ENCODE results near the gene EVL.
"Not testable (repeated sequence)": the region's sequence is repeated elsewhere in the genome, so short reads cannot be mapped to it uniquely, and the experiment has no call there.

Gene EVL

DNA sequence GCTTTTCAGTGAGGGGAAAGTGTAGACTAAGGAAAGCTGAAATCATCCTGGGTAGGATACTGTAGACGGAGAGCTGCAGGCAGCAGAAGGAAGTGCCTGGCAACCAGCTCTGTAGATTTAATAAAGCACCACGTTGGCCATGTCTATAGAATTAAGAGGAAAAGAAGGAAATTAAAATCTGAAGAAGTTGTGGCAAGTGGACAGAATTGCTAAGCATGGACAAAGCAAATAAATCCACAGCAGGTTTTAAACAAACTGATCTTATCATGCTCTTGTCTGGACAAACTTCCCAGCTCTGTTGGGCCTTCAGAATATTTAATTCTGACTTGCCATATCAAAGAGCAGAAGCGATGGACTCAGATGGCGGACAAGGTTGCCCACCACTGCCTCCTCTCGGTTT is 27.2 kb upstream of the EVL start:
- no peak for DNase-seq

DNA sequence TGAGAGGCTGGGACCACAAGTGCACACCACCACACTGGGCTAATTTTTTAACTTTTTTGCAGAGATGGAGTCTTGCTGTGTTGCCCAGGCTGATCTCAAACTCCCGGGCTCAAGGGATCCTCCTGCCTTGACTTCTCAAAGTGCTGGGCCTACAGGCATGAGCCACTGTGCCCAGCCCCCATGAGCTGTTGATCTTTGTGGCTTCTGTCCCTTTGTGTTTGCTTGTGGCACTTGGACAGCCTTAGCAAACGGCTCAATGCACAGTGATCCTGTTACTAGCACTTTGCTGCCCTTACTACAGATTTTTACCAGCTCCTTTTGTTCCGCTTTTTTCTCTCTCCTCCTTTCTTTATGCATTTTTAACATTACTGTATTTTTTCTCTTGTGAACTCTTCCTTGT is 25.3 kb upstream of the EVL start:
- no peak for DNase-seq

DNA sequence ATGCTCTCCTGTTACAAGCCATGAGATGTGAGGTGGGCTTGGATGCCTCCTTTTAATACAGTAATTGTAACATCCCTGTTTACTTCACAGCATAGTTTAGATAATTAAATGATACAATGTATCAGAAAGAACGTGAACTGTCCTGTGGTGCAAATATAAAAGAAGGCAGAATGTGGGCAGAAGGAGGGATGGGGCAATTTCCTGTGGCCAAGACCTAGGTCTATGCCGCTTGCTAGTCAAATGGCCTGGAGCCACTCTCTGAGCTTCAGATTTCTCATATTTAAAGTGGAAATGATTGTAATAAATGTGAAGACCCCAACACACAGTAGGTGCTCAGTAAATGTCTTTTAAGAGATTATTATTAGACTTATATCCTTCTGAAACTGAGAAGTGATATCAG is 24.0 kb upstream of the EVL start:
- DNase-seq = no peak

DNA sequence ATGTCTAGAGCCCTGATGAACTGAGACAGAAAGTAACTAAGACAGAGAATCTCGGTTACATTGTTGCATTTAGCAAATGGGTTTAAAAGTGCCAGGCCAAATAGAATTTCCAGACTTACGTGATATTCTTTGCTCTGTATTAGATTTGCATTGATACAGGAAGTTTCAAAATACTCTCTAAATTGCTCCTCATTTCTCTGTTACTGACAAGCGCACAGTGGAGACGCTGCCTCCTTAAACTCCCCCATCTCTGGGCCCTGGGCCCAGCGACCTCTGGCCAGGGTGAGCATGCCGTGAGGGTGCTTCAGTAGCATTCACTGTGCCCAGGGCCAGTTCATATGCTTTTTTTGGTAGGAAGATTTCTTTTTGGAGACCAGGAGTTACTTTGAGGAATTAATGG is 22.9 kb upstream of the EVL start:
- no peak for DNase-seq

DNA sequence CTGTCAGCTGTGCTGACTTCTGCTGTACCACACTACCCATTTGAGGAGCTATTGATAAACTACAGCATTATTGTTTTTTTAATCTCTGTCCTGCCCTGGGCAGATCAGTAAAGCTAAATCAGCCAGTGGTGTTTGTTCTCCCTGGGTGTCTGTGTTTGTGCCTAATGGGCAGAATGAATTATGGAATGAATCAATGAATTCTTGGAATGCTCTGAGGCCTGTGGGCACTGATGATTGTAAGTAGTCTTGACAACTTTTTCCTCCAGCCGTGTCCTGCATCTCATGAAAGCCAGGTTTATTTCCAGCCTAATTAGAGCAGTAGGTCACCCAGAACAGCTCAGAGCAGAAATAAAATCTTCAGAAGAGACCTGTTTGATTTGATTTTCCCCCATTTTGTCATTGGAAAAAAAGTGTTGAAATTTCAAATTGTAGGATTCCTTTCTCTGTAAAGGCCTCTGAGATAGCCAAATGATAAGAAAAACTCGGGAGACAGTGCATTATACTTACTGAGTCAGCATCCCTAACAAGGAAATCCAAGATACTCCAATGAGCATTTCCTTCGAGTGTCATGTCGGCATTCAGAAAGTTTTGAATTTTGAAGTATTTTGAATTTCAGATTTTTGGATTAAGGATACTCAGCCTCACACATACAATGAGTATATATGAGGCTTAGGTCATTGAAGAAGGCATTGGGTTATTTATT is 19.4 kb upstream of the EVL start:
- DNase-seq = no peak

DNA sequence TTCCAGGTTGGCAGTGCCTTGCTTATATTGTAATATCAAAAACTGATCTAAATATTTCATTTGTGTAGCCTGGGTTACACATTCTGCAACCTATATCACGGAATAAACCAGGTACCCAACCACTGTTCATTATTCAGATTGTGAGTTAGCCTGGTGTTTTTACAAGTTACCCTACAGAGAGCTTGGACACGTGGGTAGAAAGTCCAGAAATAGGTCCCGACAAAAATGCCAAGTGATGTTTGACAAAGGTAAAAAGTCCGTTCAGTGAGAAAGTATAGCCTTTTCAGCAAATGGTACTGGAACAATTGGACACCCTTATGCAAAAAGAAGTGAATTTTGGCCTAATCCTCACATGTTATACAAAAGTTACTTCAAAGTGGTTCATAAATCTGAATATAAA is 17.6 kb upstream of the EVL start:
- DNase-seq = no peak

DNA sequence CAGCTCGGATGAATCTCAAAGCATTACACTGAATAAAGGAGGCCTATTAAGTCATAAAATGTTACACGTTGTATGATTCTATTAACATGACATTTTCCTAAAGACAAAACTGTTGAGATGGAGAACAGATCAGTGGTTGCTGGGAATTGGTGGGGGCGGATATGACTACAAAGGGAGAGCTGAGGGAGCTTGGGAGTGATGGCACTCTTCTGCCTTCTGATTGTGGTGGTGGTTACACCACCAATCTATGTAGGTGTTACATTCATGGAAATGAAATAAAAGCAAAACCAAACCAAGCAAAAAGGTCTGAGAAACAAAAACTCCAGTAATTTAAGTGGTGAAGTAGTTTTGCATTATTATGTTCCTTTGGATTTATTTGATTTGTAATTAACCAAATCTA is 16.4 kb upstream of the EVL start:
- DNase-seq = no peak

DNA sequence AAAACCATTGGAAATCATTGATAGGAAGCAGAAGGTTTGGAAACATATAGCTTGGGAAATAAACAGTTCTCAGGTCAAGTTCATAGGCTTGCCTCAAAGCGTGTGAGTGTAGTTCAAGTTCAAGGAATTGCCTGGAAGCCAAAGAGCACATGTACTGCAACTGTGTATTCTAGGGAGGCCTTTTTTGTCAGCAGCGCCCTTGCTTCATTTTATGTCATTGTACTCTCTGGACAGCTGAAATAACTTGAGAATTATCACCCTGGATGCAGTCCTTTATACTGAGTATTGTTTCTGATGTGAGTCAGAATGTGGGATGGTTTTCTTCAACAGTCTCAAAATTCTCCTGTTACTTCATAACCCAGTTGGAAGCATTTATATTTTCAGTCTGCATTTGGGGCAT is 16.0 kb upstream of the EVL start:
- peak; percentile 18 to 35 for DNase-seq

DNA sequence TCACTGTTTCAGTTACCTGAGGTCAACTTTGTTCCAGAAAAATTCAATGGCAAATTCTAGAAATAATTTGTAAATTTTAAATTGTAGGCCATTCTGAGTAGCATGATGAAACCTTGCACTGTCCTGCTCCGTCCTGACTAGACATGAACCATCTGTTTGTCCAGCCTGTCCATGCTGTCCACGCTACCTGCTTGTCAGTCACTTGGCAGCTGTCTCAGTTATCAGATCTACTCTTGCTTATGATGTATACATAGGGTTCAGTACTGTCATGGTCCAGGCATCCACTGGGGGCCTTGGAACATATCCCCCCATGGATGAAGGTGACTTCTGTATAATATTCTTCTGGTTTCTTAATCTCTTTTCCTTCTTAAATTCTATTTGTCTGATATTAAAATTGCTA is 14.1 kb upstream of the EVL start:
- no peak for DNase-seq

DNA sequence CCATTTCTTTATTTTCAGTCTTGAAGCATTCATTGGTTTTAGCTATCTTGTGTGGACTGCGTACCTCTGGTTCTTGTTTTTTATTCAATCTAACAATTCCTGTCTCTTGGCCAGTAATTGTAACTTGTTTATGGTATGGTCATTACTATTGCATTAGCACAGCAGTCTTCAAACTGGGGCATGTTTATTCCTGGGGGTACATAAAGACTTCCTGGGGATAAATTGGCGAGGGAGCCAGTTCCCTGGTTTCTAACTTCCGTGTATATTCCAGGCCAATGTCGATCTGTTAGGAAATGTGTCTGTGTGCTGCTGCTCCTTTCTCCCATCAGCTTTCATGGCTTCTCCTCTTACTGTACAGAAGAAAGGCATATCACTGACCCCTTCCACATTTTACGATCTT is 13.7 kb upstream of the EVL start:
- peak in 1 of 2 experiments; percentile 11 for DNase-seq

DNA sequence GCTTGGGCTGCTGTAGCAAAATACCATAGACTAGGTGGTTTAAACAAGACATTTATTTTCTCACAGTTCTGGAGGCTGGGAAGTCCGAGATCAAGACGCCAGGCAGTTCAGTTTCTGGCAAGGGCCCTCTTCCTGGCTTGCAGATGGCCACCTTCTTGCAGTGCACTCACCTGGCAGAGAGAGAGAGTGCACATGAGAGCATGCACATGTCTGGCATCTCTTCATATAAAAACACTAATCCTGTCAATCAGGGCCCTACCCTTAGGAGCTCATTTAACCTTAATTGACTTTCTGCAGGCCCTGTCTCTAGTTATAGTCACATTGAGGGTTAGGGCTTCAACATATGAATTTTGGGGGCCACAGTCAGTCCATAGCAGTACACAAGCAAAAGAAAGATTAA is 12.4 kb upstream of the EVL start:
- no peak for DNase-seq

DNA sequence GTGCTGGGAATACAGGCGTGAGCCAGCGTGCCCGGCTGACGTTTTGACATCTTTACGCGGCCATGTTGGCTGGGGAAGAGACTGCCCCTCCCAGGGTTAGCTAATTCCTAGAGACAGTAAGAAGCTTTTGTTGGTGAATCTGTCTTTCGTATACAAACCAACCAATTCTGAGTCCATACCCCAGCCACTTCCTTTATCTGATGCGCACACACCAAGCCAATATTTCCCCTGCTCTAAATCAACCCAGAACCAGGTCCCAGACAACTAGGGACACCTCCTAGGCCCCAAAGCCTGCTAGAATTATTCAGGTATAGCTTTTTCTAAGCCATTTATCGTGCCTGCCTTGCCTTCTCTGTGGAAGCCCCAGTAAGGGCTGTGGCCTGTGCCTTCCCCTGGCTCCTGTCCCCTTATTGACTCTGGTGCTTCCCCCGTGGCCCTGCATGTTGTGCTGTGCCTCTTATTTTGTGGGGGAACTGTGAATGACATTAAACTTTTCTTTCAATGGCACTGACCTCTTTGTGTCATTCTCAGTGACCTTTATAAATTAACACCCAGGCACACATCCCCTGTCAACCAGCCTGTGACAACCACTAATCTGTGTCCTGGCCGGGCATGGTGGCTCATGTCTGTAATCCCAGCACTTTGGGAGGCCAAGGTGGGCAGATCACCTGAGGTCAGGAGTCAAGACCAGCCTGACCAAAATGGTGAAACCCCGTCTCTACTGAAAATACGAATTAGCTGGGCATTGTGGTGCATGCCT is 10.7 kb upstream of the EVL start:
- DNase-seq = no peak

DNA sequence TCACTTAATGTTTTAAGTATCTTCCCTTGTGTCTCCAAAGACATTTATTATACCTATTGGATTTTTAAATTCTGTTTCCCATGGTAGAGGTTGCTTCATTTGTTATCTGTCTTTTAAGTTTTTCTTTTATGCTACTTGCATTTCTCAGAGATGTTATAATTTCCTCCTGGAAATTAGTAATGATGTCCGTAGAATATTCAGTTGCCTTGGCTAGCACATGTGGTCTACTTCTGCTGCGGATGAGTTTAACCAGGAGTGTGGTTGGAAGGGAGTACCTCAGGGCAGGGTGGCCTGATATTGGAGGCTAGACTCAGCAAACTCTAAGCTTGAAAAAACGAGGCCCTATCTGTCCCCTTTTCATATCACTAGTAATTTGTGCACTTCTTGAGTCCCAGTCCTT is 8.8 kb upstream of the EVL start:
- DNase-seq = no peak

DNA sequence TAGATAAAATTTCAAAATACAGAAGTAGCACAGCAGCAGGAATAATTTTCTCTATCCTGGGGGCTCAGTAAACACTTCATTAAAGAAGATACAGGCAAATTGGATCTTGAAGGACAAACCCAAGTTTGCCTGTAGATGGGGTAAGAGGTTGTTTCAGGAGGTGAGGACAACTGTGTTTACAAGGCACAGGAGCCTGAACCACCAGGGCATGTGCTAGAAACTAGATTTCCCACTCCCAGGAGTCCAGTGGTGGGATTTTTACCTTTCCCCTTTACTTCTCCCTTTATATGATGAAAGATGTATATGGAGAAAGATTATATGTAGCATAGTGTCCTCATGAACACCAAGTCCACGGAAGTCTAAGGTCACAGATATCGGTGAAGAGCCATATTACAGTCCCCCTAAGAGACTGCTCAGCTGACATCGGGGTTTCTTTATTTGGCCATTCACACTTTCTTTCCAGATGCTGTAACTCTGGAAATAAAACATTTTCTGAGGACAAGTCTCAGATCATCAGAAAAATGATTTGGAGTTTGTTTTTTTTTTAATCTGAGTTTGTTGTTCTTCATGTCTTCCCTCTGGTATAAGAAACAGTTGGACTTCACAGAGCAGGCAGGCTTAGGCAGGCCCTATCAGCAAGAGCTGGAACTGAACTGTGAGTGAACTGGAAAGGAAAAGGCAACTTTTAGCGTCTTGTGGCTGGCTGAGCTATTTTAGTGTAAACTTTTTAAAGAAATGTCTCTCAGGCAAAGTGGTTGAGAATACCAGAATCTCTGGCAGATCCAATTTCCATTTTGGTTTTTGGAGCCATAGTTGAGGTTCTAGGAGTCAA is 8.0 kb upstream of the EVL start:
- no peak for DNase-seq

DNA sequence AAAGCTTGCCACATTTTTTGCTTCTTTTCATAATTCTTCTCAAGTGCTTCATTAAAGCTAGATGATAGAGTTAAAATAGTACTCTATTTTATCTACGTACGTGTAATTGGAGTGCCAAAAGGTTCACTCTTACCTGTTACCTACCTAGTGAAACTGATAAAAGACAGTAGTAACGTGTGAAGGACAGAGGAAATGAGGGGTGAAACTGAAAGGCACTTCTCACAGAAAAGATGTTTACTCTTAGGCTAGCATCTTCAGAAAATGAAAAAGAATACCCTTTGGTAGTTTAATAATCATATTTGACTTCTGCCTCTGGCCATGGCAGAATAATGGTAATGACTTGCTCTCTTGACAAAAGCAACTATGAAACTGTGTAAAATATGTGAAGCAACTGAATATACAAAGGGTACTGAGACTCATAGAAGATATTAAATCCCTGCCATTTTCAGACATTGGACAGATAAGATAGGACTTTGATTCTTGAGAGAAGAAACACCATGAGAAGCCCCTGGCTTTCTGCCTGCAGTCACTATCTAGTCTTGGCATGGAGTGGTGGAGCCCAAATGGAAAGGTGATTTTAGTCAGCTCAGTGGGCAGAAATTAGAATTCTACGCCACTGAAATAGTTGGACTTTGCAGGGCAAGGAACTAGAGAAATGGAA is 6.3 kb upstream of the EVL start:
- DNase-seq = no peak

DNA sequence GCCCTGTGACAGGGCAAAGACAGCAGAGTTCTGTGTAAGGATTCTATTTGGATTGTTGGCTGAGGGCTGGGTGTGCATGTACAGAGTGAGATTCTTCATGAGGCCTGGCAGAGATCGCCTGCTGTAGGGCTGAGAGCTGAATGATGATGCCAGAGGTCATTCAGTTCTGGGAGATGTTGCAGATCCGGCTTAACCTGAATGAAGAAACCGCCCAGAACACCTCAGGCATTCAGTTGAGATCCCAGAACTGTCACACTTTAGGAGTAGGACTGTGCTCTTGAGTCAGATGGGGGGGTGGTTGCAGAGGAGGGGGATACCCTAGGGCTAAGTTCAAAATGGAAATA is 5.8 kb upstream of the EVL start:
- no peak for DNase-seq

DNA sequence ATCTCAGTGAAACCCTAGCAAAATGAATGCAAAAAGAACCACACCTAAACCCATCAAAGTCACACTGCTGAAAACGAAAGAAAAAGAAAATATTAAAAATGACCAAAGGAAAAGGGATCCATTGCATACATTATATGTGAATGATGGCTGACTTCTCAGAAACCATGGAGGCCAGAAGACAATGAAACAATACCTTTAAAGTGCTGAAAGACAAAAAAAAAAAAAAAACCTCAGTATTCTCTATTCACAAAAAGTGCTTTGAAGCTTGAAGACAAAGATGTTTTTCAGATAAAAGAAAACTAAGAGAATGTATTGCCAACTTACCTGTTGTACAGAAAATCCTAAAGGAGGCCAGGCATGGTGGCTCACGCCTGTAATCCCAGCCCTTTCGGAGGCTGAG is 4.5 kb upstream of the EVL start:
- DNase-seq = no peak

DNA sequence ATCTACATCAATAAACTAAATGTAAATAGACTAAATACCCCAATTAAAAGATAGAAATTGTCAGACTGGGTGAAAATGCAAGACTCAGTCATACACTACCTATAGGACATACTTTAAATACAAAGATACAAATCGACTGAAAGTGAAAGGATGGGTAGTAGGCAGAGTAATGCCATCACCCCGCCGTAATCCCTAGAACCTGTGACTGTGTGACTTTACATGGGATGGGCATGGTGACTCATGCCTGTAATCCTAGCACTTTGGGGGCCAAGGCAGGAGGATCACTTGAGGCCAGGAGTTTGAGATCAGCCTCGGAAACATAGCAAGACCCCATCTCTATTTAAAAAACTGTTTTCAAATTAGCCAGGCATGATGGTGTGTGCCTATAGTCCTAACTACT is 2.6 kb upstream of the EVL start:
- no peak for DNase-seq

DNA sequence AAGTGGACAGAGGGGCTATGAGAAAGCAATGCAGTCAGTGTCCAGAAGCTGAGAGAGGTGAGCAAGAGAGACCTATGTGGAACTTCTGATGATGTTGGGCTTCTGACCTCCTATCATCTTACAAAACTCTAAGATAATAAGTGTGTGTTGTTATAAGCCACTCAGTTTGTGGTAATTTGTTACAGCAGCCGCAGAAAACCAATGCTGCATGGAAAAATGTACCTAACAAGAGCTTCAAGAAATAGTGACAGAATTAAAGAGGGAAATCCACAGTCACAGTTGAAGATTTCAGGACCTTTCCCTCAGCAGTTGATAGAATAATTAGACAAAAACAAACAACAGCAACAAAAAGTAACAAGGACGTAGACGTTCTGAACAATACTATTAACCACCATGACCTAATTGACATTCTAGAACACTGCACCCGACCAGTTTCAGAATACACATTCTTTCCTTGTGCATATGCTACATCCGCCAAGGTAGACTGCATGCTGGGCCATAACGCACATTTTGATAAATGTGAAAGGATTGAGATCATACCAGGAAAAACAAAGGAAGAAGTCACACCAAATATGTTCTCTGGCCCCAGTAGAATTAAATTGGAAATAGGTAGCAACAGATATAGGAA is 1.8 kb upstream of the EVL start:
- no peak for DNase-seq

DNA sequence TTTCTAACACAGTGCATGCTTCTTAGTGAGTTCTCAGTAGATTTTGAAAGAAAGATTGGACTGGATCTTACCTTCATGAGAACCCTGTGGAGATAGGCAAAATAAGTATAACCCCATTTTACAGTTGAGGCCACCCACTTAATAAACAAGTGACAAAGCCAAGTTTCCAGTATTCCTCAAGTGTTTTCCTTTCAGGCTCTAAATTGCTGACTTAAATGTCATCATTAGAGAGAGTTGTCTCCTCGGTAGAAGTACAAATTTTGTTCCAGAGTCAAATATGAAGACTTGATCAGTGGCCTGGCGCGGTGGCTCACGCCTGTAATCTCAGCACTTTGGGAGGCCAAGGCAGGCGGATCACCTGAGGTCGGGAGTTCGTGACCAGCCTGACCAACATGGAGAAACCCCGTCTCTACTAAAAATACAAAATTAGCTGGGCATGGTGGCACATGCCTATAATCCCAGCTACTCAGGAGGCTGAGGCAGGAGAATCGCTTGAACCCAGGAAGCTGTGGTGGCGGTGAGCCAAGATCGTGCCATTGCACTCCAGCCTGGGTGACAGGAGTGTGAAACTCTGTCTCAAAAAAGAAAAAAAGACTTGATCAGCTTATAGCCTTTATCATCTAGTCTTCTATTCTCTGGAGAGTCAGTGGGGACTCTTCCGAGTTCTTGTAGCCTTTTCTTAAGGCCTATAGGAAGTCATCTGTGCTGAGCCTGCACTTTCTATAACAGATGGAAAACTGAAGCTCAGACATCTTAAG is 708 bp upstream of the EVL start:
- not testable (repeated sequence) for DNase-seq

DNA sequence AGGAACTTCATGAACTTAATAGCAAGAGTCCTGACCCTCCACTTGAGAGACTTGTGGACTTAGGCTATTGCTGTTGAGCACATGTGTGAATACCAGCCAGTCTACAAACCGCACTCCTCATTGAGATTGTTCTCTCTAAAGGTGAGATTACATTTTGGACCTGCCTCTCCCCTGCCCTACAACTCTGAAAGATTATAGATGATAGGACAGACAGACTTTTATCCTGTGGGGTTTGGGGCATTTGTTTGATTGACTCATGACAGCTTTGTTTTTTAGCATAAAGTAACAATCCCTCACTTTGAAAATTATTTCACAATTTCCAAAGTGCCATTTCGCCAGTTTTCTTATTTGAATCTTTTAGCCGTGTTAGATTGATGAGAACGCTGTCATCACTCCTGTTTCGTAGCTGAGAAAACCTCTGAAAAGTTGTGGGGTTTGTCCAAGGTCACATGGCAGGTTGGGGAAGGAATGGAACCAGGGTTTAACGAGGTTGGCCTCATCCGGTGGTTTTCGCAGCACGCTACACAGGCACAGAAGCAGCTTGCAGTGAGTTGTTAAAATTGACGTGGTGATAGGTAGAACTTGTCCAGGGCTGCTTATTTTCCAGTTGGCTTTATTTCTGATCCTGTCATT is 836 bp downstream of the EVL start:
- DNase-seq = no peak

DNA sequence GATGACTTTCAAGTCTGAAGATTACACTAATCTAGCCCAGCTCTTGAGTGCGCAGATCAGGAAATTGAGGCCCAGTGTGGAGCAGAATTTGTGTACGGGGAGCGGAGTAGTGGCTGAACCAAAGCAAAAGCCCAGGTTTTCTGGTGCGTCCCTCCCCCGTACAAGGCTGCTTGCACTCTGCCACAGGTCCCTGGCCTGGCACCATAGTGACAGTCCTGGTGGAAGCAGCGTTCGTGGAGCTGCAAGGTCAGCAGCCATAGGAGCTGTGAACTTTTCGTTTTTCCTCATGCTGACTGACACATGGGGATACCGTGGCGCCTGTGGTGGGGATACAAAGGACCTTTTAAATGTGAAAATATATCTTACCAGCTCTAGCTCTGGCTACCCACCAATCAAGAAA is 1.7 kb downstream of the EVL start:
- DNase-seq = no peak

Measured in NCI-H1930 (cell line).